SKM-1 treated with dmso at 0.1 percent for 144 hours (cell line): ENCODE data around the gene PPP2R2C.

Experiments used
- DNase-seq: peaks from one replicate; lab custom pipeline; 2025; ENCODE audit not compliant: unreplicated experiment; lab: John Stamatoyannopoulos, UW

PPP2R2C gene

DNA sequence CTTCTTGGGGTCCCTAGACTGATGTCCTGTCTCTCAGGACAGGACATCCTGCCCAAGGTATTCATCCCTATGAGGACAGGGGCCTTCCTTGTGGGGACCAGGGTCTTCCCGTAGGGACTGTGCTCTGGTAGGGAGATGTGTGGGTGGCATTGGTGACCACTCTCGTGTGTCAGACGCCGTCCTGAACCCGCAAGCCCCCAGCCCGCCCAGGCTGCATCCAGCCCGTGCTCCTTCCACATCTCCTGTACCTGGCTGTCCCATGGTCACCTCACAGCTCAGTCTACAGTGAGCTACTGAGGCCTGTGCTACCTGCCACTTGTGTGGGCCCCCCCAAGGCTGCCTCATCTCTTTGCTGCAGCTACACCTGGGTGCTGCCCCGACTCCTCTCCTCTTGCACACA lies 178.8 kb downstream of the PPP2R2C start:
- no peak for DNase-seq

GRCh38 chr4:6293097-6293445 lies 179.3 kb downstream of the PPP2R2C start:
- no peak for DNase-seq

DNA sequence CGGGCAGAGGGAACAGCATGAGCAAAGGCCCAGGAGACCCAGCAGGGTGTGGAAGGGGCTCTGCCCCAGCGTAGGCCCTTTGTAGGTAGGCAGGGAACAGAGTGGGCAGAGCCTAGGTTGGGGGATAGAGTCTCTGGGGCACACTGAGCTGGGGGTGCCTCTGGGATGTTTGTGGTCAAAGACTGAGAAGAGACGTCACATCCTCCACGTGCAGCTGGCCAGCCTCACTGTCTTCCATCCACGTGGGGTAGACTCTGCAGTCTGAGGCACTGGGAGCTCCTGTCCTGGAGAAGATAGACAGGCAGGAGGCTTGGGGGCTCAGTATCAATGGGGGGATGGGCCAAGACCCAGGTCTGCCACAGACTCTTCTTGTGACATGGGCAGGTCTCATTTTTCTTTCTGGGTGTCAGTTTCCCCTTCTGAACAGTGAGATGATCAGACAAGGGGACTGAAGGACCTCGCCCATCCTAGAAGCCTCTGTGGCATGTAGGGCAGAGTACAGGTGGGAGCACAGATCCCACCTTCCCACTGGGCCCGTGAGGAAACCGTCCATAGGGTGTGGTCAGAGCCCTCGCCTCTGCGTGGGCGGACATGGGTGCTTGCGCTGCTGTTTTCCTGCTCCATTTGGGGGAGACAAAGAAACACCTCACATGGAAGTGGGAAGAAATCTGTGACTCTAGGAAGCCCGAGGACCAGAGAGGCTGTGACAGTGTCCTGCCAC lies 179.9 kb downstream of the PPP2R2C start:
- no peak for DNase-seq

DNA sequence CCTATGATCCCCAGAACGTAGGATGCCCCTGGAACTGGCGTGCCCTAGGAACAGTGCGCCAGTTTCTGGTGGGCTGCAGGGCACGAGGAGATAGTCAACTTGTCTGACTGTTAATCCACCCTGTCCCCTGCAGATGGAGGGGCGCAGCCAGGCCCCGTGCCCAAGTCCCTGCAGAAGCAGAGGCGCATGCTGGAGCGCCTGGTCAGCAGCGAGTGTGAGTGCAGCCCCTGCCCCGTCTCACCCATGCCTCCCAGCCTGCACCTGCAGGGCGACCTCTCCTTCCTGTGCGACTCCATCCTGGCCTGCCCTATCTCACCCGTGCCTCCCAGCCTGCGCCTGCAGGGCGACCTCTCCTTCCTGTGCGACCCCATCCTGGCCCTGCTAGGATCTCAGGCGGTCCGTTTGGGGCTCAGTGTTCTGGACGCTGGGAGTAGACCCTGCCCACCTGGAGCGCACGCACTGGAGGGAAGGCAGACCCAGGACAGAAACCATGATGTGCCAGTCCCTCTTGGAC lies 180.6 kb downstream of the PPP2R2C start:
- DNase-seq, result no peak

GRCh38 chr4:6290769-6291547 lies 181.5 kb downstream of the PPP2R2C start:
- DNase-seq, result no peak

DNA sequence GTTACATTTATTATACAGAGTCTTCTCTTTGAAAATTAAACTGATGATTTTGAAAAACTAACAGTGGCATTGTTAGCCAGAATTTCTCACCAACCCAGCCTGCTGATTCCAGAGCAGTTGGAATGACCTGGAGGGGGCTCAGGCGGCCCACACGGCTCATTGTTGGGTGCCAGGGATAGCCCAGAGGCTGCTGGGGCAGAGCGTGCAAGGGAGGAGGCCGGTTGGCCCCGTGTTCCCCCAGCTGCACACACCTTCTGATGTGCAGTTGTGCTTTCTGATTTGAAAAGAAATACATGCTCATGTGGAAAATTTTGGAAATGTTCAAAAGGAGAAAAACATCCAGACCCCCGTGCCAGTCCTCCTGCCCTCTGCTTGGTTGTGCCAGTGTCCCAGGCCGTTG lies 182.2 kb downstream of the PPP2R2C start:
- no peak for DNase-seq

- DNase-seq, result no peak
Measured at GRCh38 chr4:6288871-6289270, 183.5 kb downstream of the PPP2R2C start.

DNA sequence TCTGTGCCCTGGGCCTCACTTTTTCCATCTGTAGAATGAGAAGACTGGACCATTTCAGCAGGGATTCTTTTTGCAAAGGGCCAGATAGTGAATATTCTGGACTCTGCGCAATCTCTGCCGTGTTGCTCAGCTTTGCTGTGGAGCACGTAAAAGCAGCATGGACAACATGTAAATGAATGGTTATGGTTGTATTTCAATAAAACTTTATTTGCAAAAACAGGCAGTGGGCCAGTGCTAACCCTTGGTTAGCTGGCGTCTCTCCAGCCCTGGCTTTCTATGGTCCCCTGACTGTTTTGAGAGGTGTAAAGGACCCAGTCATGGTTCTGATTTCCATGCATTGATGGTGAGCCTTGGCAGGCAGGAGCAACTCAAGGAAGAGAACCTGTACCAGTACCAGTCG lies 184.1 kb downstream of the PPP2R2C start:
- DNase-seq, result no peak

DNA sequence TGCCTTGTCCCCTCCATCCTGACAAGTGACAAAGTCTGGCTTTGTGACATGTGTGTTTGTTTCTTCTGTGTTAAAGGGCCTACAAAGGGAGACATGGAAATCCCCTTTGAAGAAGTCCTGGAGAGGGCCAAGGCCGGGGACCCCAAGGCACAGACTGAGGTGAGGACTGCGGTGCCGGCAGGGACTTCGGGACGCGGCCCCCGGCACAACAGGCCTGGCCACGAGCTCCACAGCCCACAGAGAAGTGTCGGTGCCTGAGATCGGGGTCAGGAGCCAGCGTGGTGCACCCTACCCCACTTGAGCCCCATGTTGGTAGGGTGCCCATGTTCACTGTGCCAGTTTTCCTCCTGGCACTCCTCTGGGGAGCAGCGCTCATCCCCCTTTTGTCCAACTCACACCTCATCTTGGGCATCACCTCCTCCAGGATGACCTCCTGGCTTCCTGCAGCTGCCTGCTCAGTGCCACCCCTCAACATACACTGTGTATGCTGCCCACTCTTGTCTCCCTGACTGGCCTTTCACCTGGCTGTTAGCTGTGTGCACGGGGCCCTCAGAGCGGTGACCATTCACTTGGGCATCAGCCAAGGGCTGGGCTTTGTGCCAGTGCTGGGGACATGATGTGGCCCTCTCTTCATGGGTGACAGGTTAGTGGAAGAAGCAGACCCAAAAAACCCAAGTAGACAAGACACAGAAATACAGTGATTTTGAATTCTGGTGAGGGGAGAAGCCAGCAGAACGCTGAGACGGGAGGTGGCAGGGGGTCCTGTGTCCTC lies 185.2 kb downstream of the PPP2R2C start:
- DNase-seq, result no peak

DNA sequence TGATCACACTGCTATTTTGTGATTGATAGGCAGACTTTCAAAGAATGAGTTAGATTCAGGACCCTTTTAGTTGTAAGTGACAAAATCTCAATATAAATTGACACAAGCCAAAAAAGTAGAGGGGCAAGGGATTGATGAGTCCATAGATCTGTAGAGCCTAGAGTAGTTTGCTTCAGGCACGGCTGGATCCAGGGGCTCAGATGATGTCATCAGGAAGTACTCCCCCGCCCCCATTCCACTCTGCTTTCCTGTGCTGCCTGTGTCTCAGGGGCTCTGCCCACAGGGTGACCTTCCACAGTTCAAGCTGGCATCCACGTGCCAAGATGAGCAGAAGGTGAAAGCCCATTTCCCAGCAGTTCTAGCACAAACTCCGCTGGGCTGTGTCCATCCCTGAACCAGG lies 189.1 kb downstream of the PPP2R2C start:
- no peak for DNase-seq

DNA sequence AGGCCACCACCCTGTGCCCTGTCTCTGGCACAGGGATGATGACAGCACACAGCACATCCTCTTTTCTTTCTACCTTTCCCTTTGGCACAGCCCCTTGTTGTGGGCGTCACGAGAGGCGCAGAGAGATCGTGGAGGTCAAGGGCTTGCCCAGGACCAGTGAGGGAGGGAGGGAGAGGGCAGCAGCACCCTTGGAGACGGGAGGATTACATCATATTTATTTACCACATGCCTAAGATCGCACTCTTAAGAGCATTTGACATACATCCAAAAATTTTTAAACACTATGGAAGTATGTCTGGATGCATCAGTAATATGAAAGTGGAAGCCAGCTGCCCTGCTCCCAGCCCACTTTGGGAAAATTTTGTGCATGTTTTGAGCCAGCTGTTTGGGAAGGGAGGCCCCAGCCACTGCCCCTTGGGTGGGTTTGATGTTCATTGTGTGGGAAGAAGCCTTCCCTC lies 190.1 kb downstream of the PPP2R2C start:
- DNase-seq, result no peak

DNA sequence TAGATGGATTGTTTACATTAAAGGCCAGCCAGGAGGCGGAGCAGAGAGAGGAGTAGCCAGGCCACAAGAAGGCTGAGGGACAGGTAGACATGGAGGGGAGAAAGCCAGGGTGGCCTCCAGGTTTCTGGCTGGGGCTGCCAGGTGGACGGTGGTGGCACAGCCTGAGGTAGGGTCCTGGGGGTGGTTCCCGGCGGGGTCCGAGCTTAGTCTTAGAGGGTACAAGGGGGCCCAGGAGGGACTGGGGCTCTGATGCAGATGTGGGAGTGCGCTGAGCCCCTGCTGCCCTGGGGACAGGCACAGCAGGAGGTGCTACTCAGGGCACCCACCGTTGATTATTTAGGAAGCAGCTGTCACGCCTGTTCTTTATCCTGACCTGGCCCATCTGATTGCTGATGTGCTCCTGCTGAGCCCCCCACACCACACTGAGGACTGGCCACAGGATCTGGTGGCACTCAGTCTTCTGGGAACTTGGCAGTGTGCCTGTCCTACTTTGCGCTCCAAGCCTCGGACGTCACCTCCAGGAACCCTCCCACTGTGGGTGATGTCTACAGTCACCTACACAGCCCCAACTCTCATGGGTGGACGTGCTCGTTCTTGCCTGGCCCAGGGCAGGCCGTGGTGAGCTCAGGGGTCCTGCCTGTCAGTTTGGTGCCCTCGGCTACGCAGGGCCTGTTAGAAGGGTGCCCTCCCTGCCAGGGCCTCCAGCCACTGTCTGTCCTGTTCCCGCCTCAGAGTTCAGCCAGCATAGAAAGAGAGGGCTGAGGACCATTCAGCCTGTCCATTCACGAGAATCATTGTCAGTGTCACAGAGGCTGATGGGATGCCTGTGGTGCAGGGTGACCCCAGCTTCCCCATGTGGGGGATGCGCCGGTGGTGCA lies 190.7 kb downstream of the PPP2R2C start:
- DNase-seq, result no peak

- no peak for DNase-seq
Measured at GRCh38 chr4:6280365-6280996, 191.9 kb downstream of the PPP2R2C start.

GRCh38 chr4:6279582-6280289 lies 192.7 kb downstream of the PPP2R2C start:
- DNase-seq, result no peak

DNA sequence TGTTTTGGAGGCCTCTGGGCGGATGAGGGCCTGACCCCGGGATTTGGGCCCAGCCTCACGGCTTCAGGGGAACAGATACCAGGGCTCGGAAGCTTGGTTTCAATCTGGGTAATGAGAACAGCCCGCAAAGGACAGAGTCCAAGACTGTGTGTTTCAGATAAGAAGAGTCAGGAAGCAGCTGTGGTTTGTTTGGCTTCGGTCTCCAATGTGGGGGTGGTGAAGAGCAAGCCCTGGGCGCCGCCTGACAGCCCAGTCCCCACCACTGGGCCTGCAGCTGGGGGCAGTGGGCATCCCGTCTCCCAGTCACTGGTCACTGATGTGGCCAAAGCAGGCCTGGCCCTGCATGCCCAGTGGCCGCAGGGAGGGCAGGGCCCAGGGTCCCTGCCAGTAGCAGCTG lies 193.6 kb downstream of the PPP2R2C start:
- no peak for DNase-seq

GRCh38 chr4:6277935-6278800 lies 194.2 kb downstream of the PPP2R2C start:
- DNase-seq, result no peak

- DNase-seq, result no peak
Measured at GRCh38 chr4:6277139-6277802, 195.1 kb downstream of the PPP2R2C start.
